Mononuclear cell (primary cell): Measurements from ENCODE around the gene GNAI3. TPM values are rescaled to one million over a fixed set of nuclear protein-coding genes. Genes with fewer than 3 reads are reported as not detected.

ENCODE experiments used
- H3K27me3 ChIP-seq: 2 replicates; pipeline ENCODE4 v1.6.0; 2011; ENCODE audit warnings: low read length, control low read depth; ENCODE audit not compliant: insufficient read depth
- H3K4me1 ChIP-seq: 2 replicates; pipeline ENCODE4 v1.5.1; 2011; ENCODE audit warnings: mild to moderate bottlenecking, low read length, control low read depth; ENCODE audit not compliant: insufficient read depth
- H3K4me3 ChIP-seq: 2 replicates; pipeline ENCODE4 v1.5.1; 2011; ENCODE audit warnings: mild to moderate bottlenecking, low read length, moderate library complexity
- H3K9me3 ChIP-seq: 2 replicates; pipeline ENCODE4 v1.5.1; 2011; ENCODE audit warnings: low read depth, mild to moderate bottlenecking, control low read depth, low read length
- total RNA-seq: library from RNA; depleted of rRNA; stranded (reverse); fragments of >200 nt; gene quantifications from one replicate; pipeline ENCODE4 v1.2.3, GENCODE V29; 2012

GNAI3 gene
- total RNA-seq, 1 donor: 8.9 TPM

- no peaks in the 10 kb centered on the region for H3K27me3 ChIP-seq
- peaks cover 14% of the 10 kb centered on the region for H3K4me1 ChIP-seq
Observed at GRCh38 chr1:109636201-109636952, 88.0 kb downstream of the GNAI3 start.

GRCh38 chr1:109637446-109637845 lies 89.0 kb downstream of the GNAI3 start:
- H3K27me3 ChIP-seq: no peaks in the 10 kb centered on the region
- peaks cover 14% of the 10 kb centered on the region for H3K4me1 ChIP-seq
- H3K9me3 ChIP-seq: no peaks in the 10 kb centered on the region
- H3K4me3 ChIP-seq: no peak overlapping the region

More at GRCh38 chr1:109636201-109636952, 88.0 kb downstream of the GNAI3 start:
- no peaks in the 10 kb centered on the region for H3K9me3 ChIP-seq
- H3K4me3 ChIP-seq: no peak overlapping the region

DNA sequence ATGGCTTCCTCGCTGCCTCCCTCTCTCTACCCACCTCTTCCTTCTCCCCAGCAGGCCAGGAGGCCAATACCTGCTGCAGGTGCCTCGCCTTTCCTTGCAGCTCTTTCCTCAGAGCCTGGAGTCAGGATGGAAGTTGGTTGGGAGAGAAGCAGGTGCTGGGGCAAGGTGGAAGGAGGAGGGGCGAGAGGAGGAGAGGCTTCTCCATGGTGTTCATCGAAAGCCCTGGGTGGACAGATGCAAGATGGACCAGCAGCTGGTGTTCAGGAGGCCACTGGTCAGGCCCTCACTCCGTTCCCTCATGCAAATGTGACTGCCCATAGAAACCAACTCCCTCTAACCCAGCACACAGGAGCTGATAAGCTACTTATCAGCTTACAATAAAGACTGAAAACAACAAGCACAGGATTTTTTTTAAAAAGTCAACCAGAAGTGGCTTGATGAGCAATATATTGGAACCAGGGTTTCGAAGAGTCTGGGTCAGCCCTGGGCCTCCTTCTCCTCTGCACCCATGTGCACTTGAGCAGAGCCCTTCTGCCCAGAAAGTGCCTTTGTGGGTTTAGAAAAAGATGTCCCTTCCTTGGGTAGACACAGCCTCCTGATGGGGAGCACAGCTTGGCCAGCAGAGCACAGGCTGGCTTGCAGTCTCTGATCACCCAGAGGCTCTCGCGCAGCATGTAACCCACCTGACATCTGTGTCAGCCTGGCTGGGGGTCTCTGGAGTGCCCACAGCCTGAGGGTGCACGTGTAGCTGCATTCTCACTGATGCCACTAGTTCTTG lies 90.8 kb downstream of the GNAI3 start:
- H3K4me1 ChIP-seq: peaks cover 20% of the 10 kb centered on the region
- no peaks in the 10 kb centered on the region for H3K9me3 ChIP-seq
- no peak overlapping the region for H3K4me3 ChIP-seq
- H3K27me3 ChIP-seq: no peaks in the 10 kb centered on the region

- no peaks in the 10 kb centered on the region for H3K27me3 ChIP-seq
- no peaks in the 10 kb centered on the region for H3K9me3 ChIP-seq
- H3K4me1 ChIP-seq: peaks cover 14% of the 10 kb centered on the region
- H3K4me3 ChIP-seq: no peak overlapping the region
Observed at GRCh38 chr1:109639841-109640184, 91.4 kb downstream of the GNAI3 start.

DNA sequence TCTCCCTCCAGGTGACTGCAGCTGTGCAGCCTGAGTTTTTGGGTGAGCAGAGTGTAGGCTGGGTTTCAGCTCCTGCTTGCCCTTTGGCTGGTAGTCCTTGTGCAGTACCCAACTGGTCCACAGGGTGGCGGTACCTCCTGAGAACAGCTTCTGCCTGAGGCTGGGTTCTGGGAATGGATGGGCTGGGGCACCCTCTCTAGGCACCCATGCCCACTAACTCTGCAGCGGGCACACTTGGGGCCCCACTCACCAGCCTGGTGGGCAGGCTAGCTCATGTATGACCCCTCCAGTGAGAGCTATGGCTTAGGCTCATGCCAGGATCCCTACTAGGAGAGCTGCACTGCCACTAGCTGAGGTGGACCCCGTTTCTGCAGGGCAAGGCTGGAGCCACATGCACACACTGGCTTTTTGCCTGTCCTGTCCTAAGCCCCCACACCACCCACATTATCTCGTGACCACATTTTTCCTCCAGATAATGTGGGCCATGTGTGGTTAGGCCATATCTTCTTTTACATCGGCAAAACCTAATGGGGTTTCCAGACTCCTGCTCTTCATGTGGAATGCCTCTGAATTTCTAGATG lies 92.0 kb downstream of the GNAI3 start:
- no peak overlapping the region for H3K4me3 ChIP-seq
- no peaks in the 10 kb centered on the region for H3K9me3 ChIP-seq
- no peaks in the 10 kb centered on the region for H3K27me3 ChIP-seq
- H3K4me1 ChIP-seq: peaks cover 11% of the 10 kb centered on the region

- peaks cover 11% of the 10 kb centered on the region for H3K4me1 ChIP-seq
- H3K9me3 ChIP-seq: no peaks in the 10 kb centered on the region
- no peaks in the 10 kb centered on the region for H3K27me3 ChIP-seq
- no peak overlapping the region for H3K4me3 ChIP-seq
Observed at GRCh38 chr1:109641078-109641740, 92.8 kb downstream of the GNAI3 start.

- Histone ChIP-seq H3K4me3 (no peak overlapping the region), H3K27me3 (no peaks in the 10 kb centered on the region), H3K9me3 (no peaks in the 10 kb centered on the region), H3K4me1 (peaks cover 11% of the 10 kb centered on the region)
Observed at GRCh38 chr1:109641861-109642260, 93.4 kb downstream of the GNAI3 start.

DNA sequence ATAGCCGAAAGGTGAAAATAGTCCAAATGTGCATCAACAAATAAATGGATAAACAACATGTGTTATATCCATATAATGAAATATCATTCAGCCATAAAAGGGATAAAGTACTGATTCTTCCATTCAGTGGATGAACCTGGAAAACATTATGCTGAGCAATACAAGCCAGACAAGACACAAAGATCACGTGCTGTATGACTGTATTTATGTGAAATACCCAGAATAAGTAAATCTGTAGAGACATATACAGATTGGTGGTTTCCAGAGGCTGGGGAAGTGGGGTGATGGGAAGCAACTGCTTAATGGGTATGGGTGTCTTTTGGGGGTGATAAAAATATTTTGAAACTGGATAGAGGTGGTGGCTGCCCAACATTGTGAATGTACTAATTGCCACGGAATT lies 94.2 kb downstream of the GNAI3 start:
- Histone ChIP-seq H3K4me1 (peaks cover 11% of the 10 kb centered on the region), H3K4me3 (no peak overlapping the region), H3K27me3 (no peaks in the 10 kb centered on the region), H3K9me3 (no peaks in the 10 kb centered on the region)

GRCh38 chr1:109643385-109644230 lies 95.2 kb downstream of the GNAI3 start:
- Histone ChIP-seq H3K9me3 (no peaks in the 10 kb centered on the region), H3K4me3 (no peak overlapping the region), H3K4me1 (peaks cover 11% of the 10 kb centered on the region), H3K27me3 (no peaks in the 10 kb centered on the region)

- Histone ChIP-seq H3K4me3 (no peak overlapping the region), H3K4me1 (peaks cover 11% of the 10 kb centered on the region), H3K9me3 (no peaks in the 10 kb centered on the region), H3K27me3 (no peaks in the 10 kb centered on the region)
Observed at GRCh38 chr1:109644670-109645069, 96.3 kb downstream of the GNAI3 start.

GRCh38 chr1:109649491-109649914 lies 101.1 kb downstream of the GNAI3 start:
- Histone ChIP-seq H3K27me3 (peaks cover under 1% of the 10 kb centered on the region), H3K4me3 (no peak overlapping the region), H3K9me3 (no peaks in the 10 kb centered on the region), H3K4me1 (no peaks in the 10 kb centered on the region)

- H3K4me3 ChIP-seq: no peak overlapping the region
Observed at GRCh38 chr1:109650609-109651008, 102.2 kb downstream of the GNAI3 start.

GRCh38 chr1:109652402-109652801 lies 104.0 kb downstream of the GNAI3 start:
- Histone ChIP-seq H3K4me3 (no peak overlapping the region), H3K27me3 (peaks cover 2% of the 10 kb centered on the region), H3K4me1 (peaks cover 15% of the 10 kb centered on the region), H3K9me3 (no peaks in the 10 kb centered on the region)

More at GRCh38 chr1:109650609-109651008, 102.2 kb downstream of the GNAI3 start:
- Histone ChIP-seq H3K4me1 (peaks cover 5% of the 10 kb centered on the region), H3K9me3 (no peaks in the 10 kb centered on the region), H3K27me3 (peaks cover 2% of the 10 kb centered on the region)

DNA sequence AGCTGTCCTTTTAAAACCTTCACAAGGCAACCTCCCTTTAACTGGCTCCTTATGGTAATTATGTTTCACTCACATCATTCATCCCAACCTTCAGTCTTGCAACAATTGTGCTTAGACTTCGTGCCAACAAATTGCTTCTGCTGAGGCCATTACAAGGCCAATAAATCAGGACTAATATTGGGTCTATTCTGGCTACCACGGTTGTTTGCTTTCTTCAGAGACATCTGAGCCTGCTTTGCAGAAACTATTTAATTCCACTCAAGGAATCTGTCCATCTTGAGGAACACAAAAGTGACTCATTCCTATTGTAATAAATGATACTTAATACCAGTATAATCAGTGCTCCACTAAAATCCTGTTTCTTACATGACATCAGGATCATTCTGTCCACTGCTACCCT lies 104.9 kb downstream of the GNAI3 start:
- H3K27me3 ChIP-seq: peaks cover 2% of the 10 kb centered on the region
- no peaks in the 10 kb centered on the region for H3K9me3 ChIP-seq
- peaks cover 16% of the 10 kb centered on the region for H3K4me1 ChIP-seq
- H3K4me3 ChIP-seq: no peak overlapping the region
